NCI-H1694 treated with DMSO at 0.1 percent for 48 hours (cell line): ENCODE results near the gene FGD5.

Experiments
- DNase-seq: peaks from one replicate; lab custom pipeline; 2025; lab: John Stamatoyannopoulos, UW

The FGD5 gene

GRCh38 chr3:14935592-14936345 is 117.0 kb downstream of the FGD5 start:
- no peak for DNase-seq

GRCh38 chr3:14938954-14939353 is 120.2 kb downstream of the FGD5 start:
- no peak for DNase-seq

- DNase-seq = no peak
Measured at GRCh38 chr3:14941871-14942270, 123.1 kb downstream of the FGD5 start.

- DNase-seq = no peak
Measured at GRCh38 chr3:14943042-14943441, 124.3 kb downstream of the FGD5 start.

GRCh38 chr3:14946236-14946635 is 127.5 kb downstream of the FGD5 start:
- no peak for DNase-seq

GRCh38 chr3:14946739-14947099 is 128.0 kb downstream of the FGD5 start:
- DNase-seq = no peak

- peak; percentile 2 for DNase-seq
Measured at GRCh38 chr3:14947100-14947885, 128.5 kb downstream of the FGD5 start, which contains the start of gene NR2C2. NR2C2 (plus strand) TSS chr3:14947583; CDS start chr3:15003915, 56,332 bp downstream.

GRCh38 chr3:14947886-14948608 is 129.3 kb downstream of the FGD5 start:
- peak; percentile 53 for DNase-seq

- DNase-seq = no peak
Measured at GRCh38 chr3:14948609-14949038, 129.9 kb downstream of the FGD5 start.

GRCh38 chr3:14949126-14949525 is 130.4 kb downstream of the FGD5 start:
- DNase-seq = no peak

GRCh38 chr3:14950274-14950673 is 131.5 kb downstream of the FGD5 start:
- no peak for DNase-seq

- no peak for DNase-seq
Measured at GRCh38 chr3:14957153-14957552, 138.4 kb downstream of the FGD5 start.

- DNase-seq = no peak
Measured at GRCh38 chr3:14957925-14958324, 139.2 kb downstream of the FGD5 start.

- DNase-seq = no peak
Measured at GRCh38 chr3:14959359-14959943, 140.7 kb downstream of the FGD5 start.

- no peak for DNase-seq
Measured at GRCh38 chr3:14962762-14963161, 144.0 kb downstream of the FGD5 start.

- DNase-seq = no peak
Measured at GRCh38 chr3:14967285-14967684, 148.5 kb downstream of the FGD5 start.

- no peak for DNase-seq
Measured at GRCh38 chr3:14969671-14970070, 150.9 kb downstream of the FGD5 start.

- DNase-seq = no peak
Measured at GRCh38 chr3:14976317-14976716, 157.6 kb downstream of the FGD5 start.

GRCh38 chr3:14980689-14981088 is 161.9 kb downstream of the FGD5 start:
- no peak for DNase-seq
